Astrocyte (in vitro differentiated cells and primary cell): Measurements from ENCODE around the gene DCP1B. TPM values are rescaled to one million over a fixed set of nuclear protein-coding genes. Genes with fewer than 3 reads are reported as not detected.

ENCODE experiments used
- DNase-seq: peaks from one replicate; pipeline ENCODE4 v3.0.0-alpha.2; 2010; ENCODE audit warnings: low read depth
- FAIRE-seq: peaks from 2 replicates; lab custom pipeline; 2011; peaks lifted over from hg19 to GRCh38; lab: Jason Lieb, UNC
- H2AFZ ChIP-seq: 2 replicates; pipeline ENCODE4 v1.6.0; 2012; ENCODE audit warnings: low read depth, low read length, inconsistent platforms
- H3K27ac ChIP-seq: 2 replicates; pipeline ENCODE4 v1.5.1; 2011; ENCODE audit warnings: low read depth, low read length, inconsistent platforms
- H3K27me3 ChIP-seq: 2 replicates; pipeline ENCODE4 v1.6.0; 2011; ENCODE audit warnings: low read length, inconsistent platforms; ENCODE audit not compliant: insufficient read depth
- H3K36me3 ChIP-seq: 2 replicates; pipeline ENCODE4 v1.5.1; 2011; ENCODE audit warnings: low read length, inconsistent platforms; ENCODE audit not compliant: insufficient read depth
- H3K4me1 ChIP-seq: 2 replicates; pipeline ENCODE4 v1.5.1; 2011; ENCODE audit warnings: low read length, inconsistent platforms; ENCODE audit not compliant: insufficient read depth
- H3K4me2 ChIP-seq: 2 replicates; pipeline ENCODE4 v1.6.0; 2012; ENCODE audit warnings: low read length, inconsistent platforms
- H3K4me3 ChIP-seq: 2 replicates; pipeline ENCODE4 v1.5.1; 2011; ENCODE audit warnings: low read depth, mild to moderate bottlenecking, low read length, inconsistent platforms; ENCODE audit not compliant: insufficient read depth
- H3K79me2 ChIP-seq: 2 replicates; pipeline ENCODE4 v1.6.0; 2012; ENCODE audit warnings: mild to moderate bottlenecking, low read length, inconsistent platforms; ENCODE audit not compliant: insufficient read depth
- H3K9ac ChIP-seq: 2 replicates; pipeline ENCODE4 v1.6.0; 2012; ENCODE audit warnings: mild to moderate bottlenecking, low read length, inconsistent platforms
- H3K9me3 ChIP-seq: 2 replicates; pipeline ENCODE4 v1.5.1; 2012; ENCODE audit warnings: low read depth, mild to moderate bottlenecking, low read length, inconsistent platforms; ENCODE audit not compliant: insufficient read depth
- H4K20me1 ChIP-seq: 2 replicates; pipeline ENCODE4 v1.6.0; 2012; ENCODE audit warnings: low read length, inconsistent platforms; ENCODE audit not compliant: insufficient read depth
- H3K27ac Mint-ChIP-seq: one replicate; pipeline ENCODE4 v1.8.0; 2021; ENCODE audit warnings: mild to moderate bottlenecking, mixed read lengths; ENCODE audit not compliant: unreplicated experiment
- H3K27me3 Mint-ChIP-seq: one replicate; pipeline ENCODE4 v1.8.0; 2021; ENCODE audit warnings: low read depth, mixed read lengths; ENCODE audit not compliant: unreplicated experiment
- H3K36me3 Mint-ChIP-seq: one replicate; pipeline ENCODE4 v1.8.0; 2021; ENCODE audit warnings: low read depth, mixed read lengths; ENCODE audit not compliant: unreplicated experiment
- H3K4me1 Mint-ChIP-seq: one replicate; pipeline ENCODE4 v1.8.0; 2021; ENCODE audit warnings: low read depth, mixed read lengths; ENCODE audit not compliant: unreplicated experiment
- H3K4me3 Mint-ChIP-seq: one replicate; pipeline ENCODE4 v1.8.0; 2021; ENCODE audit warnings: mild to moderate bottlenecking, moderate library complexity, mixed read lengths; ENCODE audit not compliant: unreplicated experiment
- H3K9me3 Mint-ChIP-seq: one replicate; pipeline ENCODE4 v1.8.0; 2021; ENCODE audit warnings: mild to moderate bottlenecking, mixed read lengths; ENCODE audit not compliant: unreplicated experiment
- CTCF ChIP-seq: IDR thresholded peaks from 2 replicates; pipeline ENCODE4 v1.5.1; 2011; ENCODE audit warnings: low read depth, mild to moderate bottlenecking, inconsistent platforms, low read length, moderate library complexity; ENCODE audit not compliant: insufficient read depth
- EZH2 ChIP-seq: IDR thresholded peaks from 2 replicates; pipeline ENCODE4 v1.6.1; 2012; ENCODE audit warnings: mild to moderate bottlenecking, low read length, inconsistent platforms; ENCODE audit not compliant: insufficient read depth
- total RNA-seq: library from RNA; stranded (reverse); gene quantifications from 2 replicates; pipeline ENCODE4 v1.2.1, GENCODE V29; 2021

DCP1B gene
- total RNA-seq, 1 donor from 2014 or later, result 13.1 TPM

GRCh38 chr12:1974812-1975211 lies 29.4 kb downstream of the DCP1B start:
- H3K36me3 ChIP-seq, result no peaks in the 10 kb centered on the region
- H3K27ac ChIP-seq, result no peak overlapping the region
- H4K20me1 ChIP-seq, result peaks cover 34% of the 10 kb centered on the region
- TF ChIP-seq CTCF (no peak), EZH2 (no peak)
- no peak overlapping the region for H3K27ac Mint-ChIP-seq
- no peaks in the 10 kb centered on the region for H3K9me3 Mint-ChIP-seq
- no peaks in the 10 kb centered on the region for H3K27me3 Mint-ChIP-seq
- H3K4me3 Mint-ChIP-seq, result no peak overlapping the region
- H3K4me1 Mint-ChIP-seq, result peaks cover 13% of the 10 kb centered on the region
- H3K4me3 ChIP-seq, result no peak overlapping the region
- peaks cover 8% of the 10 kb centered on the region for H3K4me1 ChIP-seq
- peaks cover 2% of the 10 kb centered on the region for H3K36me3 Mint-ChIP-seq
- no peak for DNase-seq
- no peak overlapping the region for H3K9ac ChIP-seq
- H3K79me2 ChIP-seq, result no peaks in the 10 kb centered on the region
- FAIRE-seq, result peak; percentile 76
- no peaks in the 10 kb centered on the region for H3K9me3 ChIP-seq
- no peak overlapping the region for H2AFZ ChIP-seq
- H3K4me2 ChIP-seq, result no peak overlapping the region
- no peaks in the 10 kb centered on the region for H3K27me3 ChIP-seq

GRCh38 chr12:1972856-1973317 lies 31.4 kb downstream of the DCP1B start:
- Mint-ChIP-seq H3K4me1 (peaks cover 13% of the 10 kb centered on the region), H3K9me3 (no peaks in the 10 kb centered on the region), H3K27ac (no peak overlapping the region), H3K36me3 (no peaks in the 10 kb centered on the region), H3K27me3 (no peaks in the 10 kb centered on the region), H3K4me3 (no peak overlapping the region)
- peak overlapping the region; percentile 31 for H2AFZ ChIP-seq
- FAIRE-seq (peak; percentile 39), DNase-seq (peak; percentile 37)
- H3K79me2 ChIP-seq, result no peaks in the 10 kb centered on the region
- peak overlapping the region; percentile 35 for H3K9ac ChIP-seq
- H3K36me3 ChIP-seq, result no peaks in the 10 kb centered on the region
- TF ChIP-seq CTCF (no peak), EZH2 (no peak)
- peaks cover 42% of the 10 kb centered on the region for H4K20me1 ChIP-seq
- H3K4me2 ChIP-seq, result peak overlapping the region; percentile 72
- H3K27me3 ChIP-seq, result no peaks in the 10 kb centered on the region
- peaks cover 8% of the 10 kb centered on the region for H3K4me1 ChIP-seq
- H3K27ac ChIP-seq, result peak overlapping the region; percentile 49
- H3K4me3 ChIP-seq, result peak overlapping the region; percentile 5
- no peaks in the 10 kb centered on the region for H3K9me3 ChIP-seq

- Mint-ChIP-seq H3K27me3 (no peaks in the 10 kb centered on the region), H3K36me3 (no peaks in the 10 kb centered on the region), H3K4me3 (no peak overlapping the region), H3K4me1 (peaks cover 13% of the 10 kb centered on the region), H3K27ac (no peak overlapping the region), H3K9me3 (no peaks in the 10 kb centered on the region)
- H3K4me1 ChIP-seq, result peaks cover 8% of the 10 kb centered on the region
- H2AFZ ChIP-seq, result no peak overlapping the region
- peak overlapping the region; percentile 72 for H3K4me2 ChIP-seq
- no peaks in the 10 kb centered on the region for H3K9me3 ChIP-seq
- peak overlapping the region; percentile 49 for H3K27ac ChIP-seq
- peaks cover 41% of the 10 kb centered on the region for H4K20me1 ChIP-seq
- FAIRE-seq (no peak), DNase-seq (peak; percentile 79)
- H3K9ac ChIP-seq, result peak overlapping the region; percentile 35
- no peak for TF ChIP-seq EZH2
- TF ChIP-seq CTCF, result no peak
- H3K79me2 ChIP-seq, result no peaks in the 10 kb centered on the region
- H3K36me3 ChIP-seq, result no peaks in the 10 kb centered on the region
- no peak overlapping the region for H3K4me3 ChIP-seq
- H3K27me3 ChIP-seq, result no peaks in the 10 kb centered on the region
Measured at GRCh38 chr12:1972260-1972659, 32.0 kb downstream of the DCP1B start.
